ENCODE measurements around the gene DPP9. TPM values are rescaled to one million over a fixed set of nuclear protein-coding genes. Genes with fewer than 3 reads are reported as not detected.
"Not testable (repeated sequence)": the region's sequence is repeated elsewhere in the genome, so short reads cannot be mapped to it uniquely, and the experiment has no call there.

DPP9 gene
- total RNA-seq, 1 donor from 2014 or later: 84.8 TPM

DNA sequence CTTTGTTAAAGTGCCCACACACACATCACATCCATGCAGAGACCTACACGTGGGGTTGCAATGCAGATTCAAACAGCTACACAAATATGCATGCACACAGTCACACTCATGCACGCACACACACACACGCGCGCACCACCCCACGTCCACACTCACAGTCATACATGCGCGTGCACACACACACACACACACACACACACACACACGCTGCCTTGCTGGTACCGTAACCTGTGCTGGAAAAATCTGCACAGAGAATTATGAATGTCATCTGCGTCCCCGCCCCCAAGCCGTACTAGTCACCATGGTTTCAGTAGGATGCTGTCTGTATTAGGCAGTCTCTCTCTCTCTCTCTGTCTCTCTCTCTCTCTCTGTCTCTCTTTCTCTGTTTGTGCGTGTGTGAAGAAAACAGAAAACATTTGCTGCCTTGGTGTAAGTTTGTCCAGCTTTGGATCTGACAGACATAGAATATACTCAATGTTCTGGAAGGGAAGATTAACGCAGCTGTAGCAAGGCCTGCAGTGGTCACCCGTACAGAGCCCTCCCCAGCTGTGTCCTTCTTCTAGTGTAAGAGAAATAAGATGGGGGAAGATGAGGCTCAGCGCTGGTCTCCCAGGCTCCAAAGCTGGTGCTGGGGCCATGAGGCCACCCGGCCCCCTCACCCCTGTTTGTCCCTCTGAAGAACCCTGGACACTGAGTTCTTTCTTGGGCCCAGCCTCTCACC is 26.4 kb upstream of the DPP9 start:
- Mint-ChIP-seq H3K36me3 (ENCODE audit: low read depth) (no peaks in the 10 kb centered on the region), H3K4me1 (ENCODE audit: low read depth) (no peaks in the 10 kb centered on the region), H3K9me3 (no peaks in the 10 kb centered on the region), H3K27me3 (ENCODE audit: low read depth) (peaks cover 14% of the 10 kb centered on the region), H3K27ac (no peak overlapping the region), H3K4me3 (ENCODE audit: low read depth) (no peak overlapping the region)
- intact Hi-C loops (cut with micrococcal nuclease): no loop called here
- DNase-seq (ENCODE audit: low spot score): no peak

DNA sequence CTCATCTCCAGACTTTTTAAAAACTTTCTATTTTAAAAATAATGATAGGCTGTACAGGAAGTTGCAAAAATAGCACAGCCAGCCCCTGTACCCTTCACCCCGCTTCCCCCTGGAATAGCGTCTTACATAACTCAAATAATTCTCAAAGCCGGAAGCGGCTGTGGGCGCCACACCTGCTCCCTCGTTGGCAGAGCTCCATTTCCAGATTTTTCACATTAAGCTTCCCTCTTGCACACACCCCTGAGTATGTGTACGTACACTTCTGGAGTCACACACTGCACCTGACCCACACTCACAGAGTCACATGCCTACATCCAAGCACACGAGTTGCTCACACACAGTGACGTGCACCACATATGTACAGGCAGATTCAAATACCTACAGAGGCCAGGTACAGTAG is 24.9 kb upstream of the DPP9 start:
- intact Hi-C loops (cut with micrococcal nuclease): no loop called here

DNA sequence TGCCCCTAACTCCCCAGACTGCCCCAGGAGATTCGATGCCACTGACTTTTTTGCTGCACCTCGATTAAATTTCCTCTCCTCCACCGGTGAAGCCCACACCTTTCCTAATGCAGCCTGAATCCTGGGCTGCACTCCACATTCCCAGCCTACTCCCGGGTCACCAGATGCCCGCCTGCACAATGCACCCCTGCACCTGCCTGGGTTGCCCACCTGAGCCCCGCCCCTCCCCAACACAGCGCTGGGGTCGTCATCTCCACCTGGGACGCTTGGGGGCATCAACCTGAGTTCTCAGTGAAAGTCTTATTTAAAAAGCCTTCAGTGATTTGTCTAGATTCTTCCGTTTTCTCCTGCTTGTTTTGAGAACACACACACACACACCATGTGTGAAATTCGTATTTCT is 24.5 kb upstream of the DPP9 start:
- Mint-ChIP-seq H3K36me3 (ENCODE audit: low read depth) (no peaks in the 10 kb centered on the region), H3K4me1 (ENCODE audit: low read depth) (peaks cover 3% of the 10 kb centered on the region), H3K27me3 (ENCODE audit: low read depth) (peaks cover 15% of the 10 kb centered on the region), H3K4me3 (ENCODE audit: low read depth) (no peak overlapping the region), H3K9me3 (no peaks in the 10 kb centered on the region), H3K27ac (no peak overlapping the region)
- no peak for DNase-seq (ENCODE audit: low spot score)
- intact Hi-C loops (cut with micrococcal nuclease): no loop called here

More for the DNA sequence above, 24.9 kb upstream of the DPP9 start:
- DNase-seq (ENCODE audit: low spot score): no peak
- no peaks in the 10 kb centered on the region for H3K9me3 Mint-ChIP-seq
- peaks cover 14% of the 10 kb centered on the region for H3K27me3 Mint-ChIP-seq (ENCODE audit: low read depth)
- H3K27ac Mint-ChIP-seq: no peak overlapping the region
- H3K4me1 Mint-ChIP-seq (ENCODE audit: low read depth): peaks cover 3% of the 10 kb centered on the region
- H3K4me3 Mint-ChIP-seq (ENCODE audit: low read depth): no peak overlapping the region
- H3K36me3 Mint-ChIP-seq (ENCODE audit: low read depth): no peaks in the 10 kb centered on the region

DNA sequence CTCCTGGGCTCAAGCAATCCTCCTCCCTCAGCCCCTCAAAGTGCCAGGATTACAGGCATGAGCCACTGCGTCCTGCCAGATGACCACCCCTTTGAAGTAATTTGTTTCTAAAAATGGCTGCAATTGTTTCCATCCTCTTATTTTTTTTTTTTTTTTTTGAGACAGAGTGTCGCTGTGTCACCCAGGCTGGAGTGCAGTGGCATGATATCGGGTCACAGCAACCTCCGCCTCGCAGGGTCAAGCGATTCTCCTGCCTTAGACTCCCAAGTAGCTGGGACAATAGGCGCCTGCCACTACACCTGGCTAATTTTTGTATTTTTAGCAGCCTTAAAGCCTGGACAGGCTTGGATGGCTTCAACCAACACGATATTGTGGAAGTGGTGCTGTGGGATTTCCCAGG is 22.3 kb upstream of the DPP9 start:
- no peak overlapping the region for H3K4me3 Mint-ChIP-seq (ENCODE audit: low read depth)
- no peaks in the 10 kb centered on the region for H3K36me3 Mint-ChIP-seq (ENCODE audit: low read depth)
- intact Hi-C loops (cut with micrococcal nuclease): no loop called here
- H3K9me3 Mint-ChIP-seq: no peaks in the 10 kb centered on the region
- H3K27me3 Mint-ChIP-seq (ENCODE audit: low read depth): peaks cover 16% of the 10 kb centered on the region
- no peak overlapping the region for H3K27ac Mint-ChIP-seq
- DNase-seq (ENCODE audit: low spot score): no peak
- peaks cover 3% of the 10 kb centered on the region for H3K4me1 Mint-ChIP-seq (ENCODE audit: low read depth)

DNA sequence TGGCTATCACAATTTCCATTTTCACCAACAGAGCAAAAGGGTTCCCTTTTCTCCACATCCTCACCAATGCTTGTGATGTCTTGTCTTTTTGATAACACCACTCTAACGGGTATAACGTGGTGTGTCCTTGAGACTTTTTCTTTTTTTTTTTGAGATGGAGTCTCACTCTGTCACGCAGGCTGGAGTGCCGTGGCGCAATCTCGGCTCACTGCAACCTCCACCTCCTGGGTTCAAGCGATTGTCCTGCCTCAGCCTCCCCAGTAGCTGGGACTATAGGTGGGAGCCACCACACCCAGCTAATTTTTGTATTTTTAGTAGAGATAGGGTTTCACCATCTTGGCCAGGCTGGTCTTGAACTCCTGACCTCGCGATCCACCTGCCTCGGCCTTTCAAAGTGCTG is 21.5 kb upstream of the DPP9 start:
- H3K27ac Mint-ChIP-seq; H3K4me1 Mint-ChIP-seq (ENCODE audit: low read depth); H3K36me3 Mint-ChIP-seq (ENCODE audit: low read depth); H3K9me3 Mint-ChIP-seq; DNase-seq (ENCODE audit: low spot score); intact Hi-C loops (cut with micrococcal nuclease); H3K4me3 Mint-ChIP-seq (ENCODE audit: low read depth): not testable (repeated sequence)
- peaks cover 16% of the 10 kb centered on the region for H3K27me3 Mint-ChIP-seq (ENCODE audit: low read depth)

DNA sequence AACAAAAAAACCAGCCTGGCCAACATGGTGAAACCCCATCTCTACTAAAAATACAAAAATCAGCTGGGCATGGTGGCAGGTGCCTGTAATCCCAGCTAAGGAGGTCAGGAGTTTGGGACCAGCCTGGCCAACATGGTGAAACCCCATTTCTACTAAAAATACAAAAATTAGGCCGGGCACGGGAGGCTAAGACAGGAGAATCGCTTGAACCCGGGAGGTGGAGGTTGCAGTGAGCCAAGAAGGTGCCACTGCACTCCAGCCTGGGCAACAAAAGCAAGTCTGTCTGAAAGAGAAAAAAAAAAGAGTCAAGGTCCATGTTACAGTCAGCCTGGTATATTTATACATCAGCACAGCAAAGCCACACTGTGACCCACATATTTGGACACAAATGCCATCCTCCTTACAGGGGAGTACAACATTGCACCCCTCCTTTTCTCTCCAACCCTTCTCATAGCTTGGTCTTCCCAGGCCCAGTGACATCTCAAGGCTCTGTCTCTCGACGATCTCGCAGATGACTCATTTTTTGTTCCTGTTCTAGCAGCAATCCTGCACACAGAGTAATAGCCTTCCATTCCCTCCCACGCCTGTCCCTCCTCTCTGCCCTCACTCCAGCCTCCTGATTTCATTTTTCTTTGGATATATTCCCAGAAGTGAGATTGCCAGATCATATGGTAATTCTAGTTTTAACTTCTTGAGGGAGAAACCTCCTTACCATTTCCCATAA is 21.0 kb upstream of the DPP9 start:
- Mint-ChIP-seq H3K4me3 (ENCODE audit: low read depth) (no peak overlapping the region), H3K27me3 (ENCODE audit: low read depth) (peaks cover 14% of the 10 kb centered on the region), H3K4me1 (ENCODE audit: low read depth) (peaks cover 3% of the 10 kb centered on the region), H3K27ac (no peak overlapping the region), H3K36me3 (ENCODE audit: low read depth) (no peaks in the 10 kb centered on the region), H3K9me3 (no peaks in the 10 kb centered on the region)
- intact Hi-C loops (cut with micrococcal nuclease): no loop called here
- no peak for DNase-seq (ENCODE audit: low spot score)

DNA sequence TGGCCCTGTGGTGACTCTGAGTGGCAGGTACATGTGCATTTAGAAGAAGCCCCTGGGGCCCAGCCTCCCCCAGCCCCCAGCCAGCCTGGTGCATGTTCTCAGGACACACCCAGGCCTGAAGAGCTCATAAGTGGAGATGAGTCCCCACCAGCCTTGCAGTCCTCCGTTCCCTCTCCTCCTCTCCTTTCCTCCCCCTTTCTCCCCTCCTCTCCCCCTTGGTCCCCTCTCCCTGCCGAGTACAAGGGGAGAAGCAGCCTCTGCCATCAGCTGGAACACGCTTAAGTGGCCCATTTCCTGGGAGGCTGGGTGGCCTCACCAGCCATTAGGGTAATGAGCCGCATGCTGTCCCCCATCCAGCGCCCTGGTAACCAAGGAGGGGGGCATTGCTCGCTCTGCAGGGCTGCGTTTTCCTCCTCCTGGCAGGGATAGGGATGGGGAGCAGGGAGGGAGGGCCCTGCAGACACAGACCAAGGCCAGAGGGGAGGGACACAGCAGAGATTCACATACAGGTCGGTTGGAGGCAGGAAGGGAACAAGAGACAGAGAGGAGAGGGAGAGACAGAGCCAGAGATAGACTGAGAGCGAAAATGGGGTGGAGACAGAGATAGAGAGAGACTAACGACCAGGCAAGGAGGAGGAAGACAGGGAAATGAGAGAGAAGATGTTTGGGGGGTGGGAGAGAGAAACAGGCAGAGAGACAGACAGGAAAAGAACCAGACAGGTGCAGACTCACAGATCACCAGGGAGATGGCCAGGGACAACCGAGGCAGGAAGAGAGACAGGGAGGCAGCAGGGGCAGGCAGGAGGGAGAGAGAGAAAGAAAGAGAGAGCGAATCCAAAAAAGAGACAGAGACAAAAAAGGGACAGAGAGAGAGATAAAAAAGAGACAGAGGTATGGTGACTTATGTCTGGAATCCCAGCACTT is 19.3 kb upstream of the DPP9 start:
- peaks cover 12% of the 10 kb centered on the region for H3K27me3 Mint-ChIP-seq (ENCODE audit: low read depth)

DNA sequence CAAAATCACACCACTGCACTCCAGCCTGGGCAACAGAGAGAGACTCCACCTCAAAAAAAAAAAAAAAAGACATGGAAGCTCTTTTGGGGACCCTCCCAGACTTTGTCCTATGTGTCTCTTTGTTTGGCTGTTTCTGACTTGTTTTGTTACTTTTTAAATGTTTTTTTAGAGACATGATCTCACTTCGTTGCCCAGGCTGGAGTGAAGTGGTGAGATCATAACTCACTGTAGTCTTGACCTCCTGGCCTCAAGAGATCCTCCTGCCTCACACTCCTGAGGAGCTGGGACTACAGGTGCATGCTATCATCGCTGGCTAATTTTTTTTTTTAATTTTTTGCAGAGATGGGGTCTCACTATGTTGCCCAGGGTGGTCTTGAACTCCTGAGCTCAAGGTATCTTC is 16.4 kb upstream of the DPP9 start:
- Mint-ChIP-seq H3K27ac (no peak overlapping the region), H3K9me3 (no peaks in the 10 kb centered on the region), H3K4me3 (ENCODE audit: low read depth) (no peak overlapping the region), H3K4me1 (ENCODE audit: low read depth) (peaks cover 3% of the 10 kb centered on the region), H3K27me3 (ENCODE audit: low read depth) (peaks cover 6% of the 10 kb centered on the region), H3K36me3 (ENCODE audit: low read depth) (no peaks in the 10 kb centered on the region)
- DNase-seq (ENCODE audit: low spot score): no peak
- intact Hi-C loops (cut with micrococcal nuclease): no loop called here

More for the DNA sequence above, 19.3 kb upstream of the DPP9 start:
- no peak for DNase-seq (ENCODE audit: low spot score)
- Mint-ChIP-seq H3K9me3 (no peaks in the 10 kb centered on the region), H3K27ac (no peak overlapping the region), H3K4me1 (ENCODE audit: low read depth) (peaks cover 3% of the 10 kb centered on the region), H3K4me3 (ENCODE audit: low read depth) (no peak overlapping the region), H3K36me3 (ENCODE audit: low read depth) (no peaks in the 10 kb centered on the region)
- intact Hi-C loops (cut with micrococcal nuclease): no loop called here

DNA sequence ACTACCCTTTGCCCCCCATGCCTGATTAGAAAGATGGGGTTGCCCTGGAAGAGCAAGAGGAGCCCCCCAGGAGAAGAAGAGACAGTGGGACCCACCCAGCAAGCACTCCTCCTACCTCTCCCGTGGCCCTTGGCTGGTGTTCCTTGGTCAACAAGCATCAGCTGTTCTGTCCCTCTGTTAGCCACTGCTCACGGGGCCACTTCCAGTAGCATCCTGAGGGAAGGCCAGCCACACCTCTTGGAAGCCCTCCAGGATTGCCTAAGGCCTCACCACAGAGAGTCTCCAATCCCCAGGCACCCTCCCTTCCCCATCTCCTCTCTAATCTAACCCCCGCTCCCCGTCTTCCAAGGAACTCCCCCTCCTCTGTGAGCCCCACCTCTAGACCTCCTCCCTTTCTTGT is 15.1 kb upstream of the DPP9 start:
- Mint-ChIP-seq H3K36me3 (ENCODE audit: low read depth) (no peaks in the 10 kb centered on the region), H3K4me3 (ENCODE audit: low read depth) (no peak overlapping the region), H3K9me3 (no peaks in the 10 kb centered on the region), H3K4me1 (ENCODE audit: low read depth) (peaks cover 1% of the 10 kb centered on the region), H3K27ac (no peak overlapping the region), H3K27me3 (ENCODE audit: low read depth) (peaks cover 6% of the 10 kb centered on the region)
- intact Hi-C loops (cut with micrococcal nuclease): no loop called here
- DNase-seq (ENCODE audit: low spot score): no peak

DNA sequence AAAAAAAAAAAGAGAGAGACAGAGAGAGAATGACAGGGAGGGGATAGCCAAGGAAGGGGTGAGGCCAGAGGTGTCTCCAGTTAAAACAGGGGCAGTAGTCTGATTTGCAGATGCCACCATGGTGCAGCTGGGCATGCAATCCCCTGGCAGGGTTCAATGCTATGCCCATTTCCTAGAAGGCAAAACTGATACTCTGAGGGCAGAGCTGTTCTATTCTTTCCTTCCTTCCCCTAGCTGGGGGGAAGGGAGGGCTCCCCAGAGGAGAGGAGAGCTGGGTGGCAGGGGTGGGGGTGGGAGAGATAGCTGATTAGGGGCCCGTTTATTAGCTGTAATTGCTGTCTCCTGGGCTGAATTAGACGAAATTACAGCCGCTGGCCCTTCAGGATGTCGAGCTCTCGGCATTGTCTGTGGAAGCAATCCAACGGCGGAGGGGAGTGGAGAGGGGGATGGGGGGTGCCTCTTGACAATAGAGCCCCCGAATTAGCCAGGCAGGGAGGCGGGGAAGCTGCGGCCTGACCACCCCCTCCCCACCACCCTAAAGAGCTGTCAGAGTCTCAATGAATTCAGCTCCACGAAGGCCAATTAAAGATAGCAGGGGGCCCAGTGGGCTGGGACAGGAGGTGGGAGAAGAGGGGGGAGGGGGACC is 14.4 kb upstream of the DPP9 start:
- Mint-ChIP-seq H3K27ac (no peak overlapping the region), H3K36me3 (ENCODE audit: low read depth) (no peaks in the 10 kb centered on the region), H3K9me3 (no peaks in the 10 kb centered on the region), H3K27me3 (ENCODE audit: low read depth) (peaks cover 6% of the 10 kb centered on the region), H3K4me1 (ENCODE audit: low read depth) (peaks cover 4% of the 10 kb centered on the region), H3K4me3 (ENCODE audit: low read depth) (no peak overlapping the region)
- no peak for DNase-seq (ENCODE audit: low spot score)
- intact Hi-C loops (cut with micrococcal nuclease): no loop called here

DNA sequence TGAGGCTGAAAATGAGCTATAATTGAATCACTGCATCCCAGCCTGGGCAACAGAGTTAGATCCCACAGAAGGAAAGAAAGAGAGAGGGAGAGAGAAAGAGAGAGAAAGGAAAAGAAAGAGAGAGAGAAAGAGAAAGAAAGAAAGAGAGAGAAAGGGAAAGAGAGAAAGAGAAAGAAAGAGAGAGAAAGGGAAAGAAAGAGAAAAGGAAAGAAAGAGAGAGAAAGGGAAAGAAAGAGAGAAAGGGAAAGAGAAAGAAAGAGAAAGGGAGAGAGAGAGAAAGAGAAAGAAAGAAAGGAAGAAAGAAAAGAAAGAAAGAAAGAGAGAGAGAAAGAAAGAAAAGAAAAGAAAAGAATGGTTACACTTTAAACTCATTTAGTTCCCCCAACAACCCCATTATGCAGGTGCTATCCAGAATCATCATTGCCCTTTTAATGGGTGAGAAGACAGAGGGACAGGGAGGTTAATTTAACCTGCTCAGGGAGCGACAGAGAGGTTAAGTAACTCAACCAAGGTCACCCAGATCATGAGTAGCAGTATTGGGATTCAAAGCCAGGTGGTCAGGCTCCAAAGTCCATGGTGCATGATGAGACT is 10.2 kb upstream of the DPP9 start:
- DNase-seq (ENCODE audit: low spot score): no peak
- H3K27me3 Mint-ChIP-seq (ENCODE audit: low read depth): peaks cover 6% of the 10 kb centered on the region
- intact Hi-C loops (cut with micrococcal nuclease): no loop called here
- H3K27ac Mint-ChIP-seq: no peak overlapping the region
- peaks cover 8% of the 10 kb centered on the region for H3K4me1 Mint-ChIP-seq (ENCODE audit: low read depth)
- H3K9me3 Mint-ChIP-seq: no peaks in the 10 kb centered on the region
- no peaks in the 10 kb centered on the region for H3K36me3 Mint-ChIP-seq (ENCODE audit: low read depth)
- H3K4me3 Mint-ChIP-seq (ENCODE audit: low read depth): no peak overlapping the region

DNA sequence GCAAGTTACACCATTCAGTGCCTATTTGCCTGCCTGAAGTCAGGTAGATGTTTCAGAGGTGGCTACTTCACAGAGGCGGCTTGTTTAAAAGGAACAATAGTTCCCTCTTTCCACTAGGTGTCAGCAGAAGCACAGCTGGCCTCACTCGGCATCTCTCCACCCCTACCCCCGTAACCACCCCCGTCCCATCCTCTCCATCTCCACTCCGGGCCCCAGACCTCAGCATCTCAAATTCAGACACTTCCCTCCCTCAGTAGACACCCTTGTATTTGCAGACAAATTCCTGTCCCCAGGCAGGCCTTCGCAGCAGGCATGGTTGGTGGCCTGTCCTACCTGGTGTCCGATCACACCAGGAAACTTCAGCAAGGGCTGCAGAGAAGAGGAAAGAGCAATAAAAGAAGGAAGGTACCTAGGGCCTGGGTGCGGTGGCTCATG is 9.1 kb upstream of the DPP9 start:
- intact Hi-C loops (cut with micrococcal nuclease): loop anchor here (1.0 kb wide), 1 partner anchor 59 kb away; the partner anchor contains the start of gene FEM1A
- Mint-ChIP-seq H3K36me3 (ENCODE audit: low read depth) (no peaks in the 10 kb centered on the region), H3K27me3 (ENCODE audit: low read depth) (peaks cover 2% of the 10 kb centered on the region), H3K4me3 (ENCODE audit: low read depth) (no peak overlapping the region), H3K27ac (no peak overlapping the region), H3K9me3 (no peaks in the 10 kb centered on the region), H3K4me1 (ENCODE audit: low read depth) (peaks cover 8% of the 10 kb centered on the region)
- peak; percentile 44 for DNase-seq (ENCODE audit: low spot score)

Measured in activated T-helper 2 cell treated with anti-CD3 and anti-CD28 coated beads, Interferon-gamma antibody, Interleukin-2, Interleukin-4, amounts not matched to agents 10 μg/mL and 5 μg/mL and 100 μg/mL, durations not matched to agents 14 hours and 24 hours and 36 hours (primary cell).